Measurements from ENCODE around the gene SHISA9.

SHISA9 gene

GRCh38 chr16:12904329-12904671, 2.9 kb downstream of the SHISA9 start:
- Histone ChIP-seq H3K27me3 (replicated peaks; ENCODE audit: control insufficient read depth, insufficient read depth, low read length) (peaks cover 2% of the 10 kb centered on the region), H3K36me3 (ENCODE audit: control insufficient read depth, insufficient read depth, low read length) (no peaks in the 10 kb centered on the region), H3K4me3 (replicated peaks; ENCODE audit: low read depth, low read length) (no peak overlapping the region)
- TF ChIP-seq CTCF (IDR thresholded peaks at IDR 0.05; ENCODE audit: insufficient read depth, low read length, poor library complexity, severe bottlenecking), result no peak
- no peak for DNase-seq (ENCODE audit: extremely low read depth, insufficient read length)

GRCh38 chr16:12906271-12906670, 4.9 kb downstream of the SHISA9 start:
- Histone ChIP-seq H3K27me3 (replicated peaks; ENCODE audit: control insufficient read depth, insufficient read depth, low read length) (no peaks in the 10 kb centered on the region; the same call in none of the 2 replicates), H3K4me3 (replicated peaks; ENCODE audit: low read depth, low read length) (no peak overlapping the region), H3K36me3 (ENCODE audit: control insufficient read depth, insufficient read depth, low read length) (no peaks in the 10 kb centered on the region)
- DNase-seq (ENCODE audit: extremely low read depth, insufficient read length), result no peak
- no peak for TF ChIP-seq CTCF (IDR thresholded peaks at IDR 0.05; ENCODE audit: insufficient read depth, low read length, poor library complexity, severe bottlenecking)

GRCh38 chr16:12906765-12907516, 5.5 kb downstream of the SHISA9 start:
- H3K27me3 ChIP-seq (replicated peaks; ENCODE audit: control insufficient read depth, insufficient read depth, low read length), result no peaks in the 10 kb centered on the region; the same call in none of the 2 replicates
- DNase-seq (ENCODE audit: extremely low read depth, insufficient read length), result no peak
- H3K4me3 ChIP-seq (replicated peaks; ENCODE audit: low read depth, low read length), result no peak overlapping the region
- TF ChIP-seq CTCF (IDR thresholded peaks at IDR 0.05; ENCODE audit: insufficient read depth, low read length, poor library complexity, severe bottlenecking), result no peak
- H3K36me3 ChIP-seq (ENCODE audit: control insufficient read depth, insufficient read depth, low read length), result no peaks in the 10 kb centered on the region

- Histone ChIP-seq H3K27me3 (replicated peaks; ENCODE audit: control insufficient read depth, insufficient read depth, low read length) (no peaks in the 10 kb centered on the region; the same call in none of the 2 replicates), H3K4me3 (replicated peaks; ENCODE audit: low read depth, low read length) (no peak overlapping the region), H3K36me3 (ENCODE audit: control insufficient read depth, insufficient read depth, low read length) (no peaks in the 10 kb centered on the region)
- TF ChIP-seq CTCF (IDR thresholded peaks at IDR 0.05; ENCODE audit: insufficient read depth, low read length, poor library complexity, severe bottlenecking), result peak; percentile 37
- DNase-seq (ENCODE audit: extremely low read depth, insufficient read length), result no peak
These were observed 6.4 kb downstream of the SHISA9 start for GRCh38 chr16:12907670-12908233.

- no peak for TF ChIP-seq CTCF (IDR thresholded peaks at IDR 0.05; ENCODE audit: insufficient read depth, low read length, poor library complexity, severe bottlenecking)
- no peak for DNase-seq (ENCODE audit: extremely low read depth, insufficient read length)
- Histone ChIP-seq H3K36me3 (ENCODE audit: control insufficient read depth, insufficient read depth, low read length) (no peaks in the 10 kb centered on the region), H3K4me3 (replicated peaks; ENCODE audit: low read depth, low read length) (no peak overlapping the region), H3K27me3 (replicated peaks; ENCODE audit: control insufficient read depth, insufficient read depth, low read length) (no peaks in the 10 kb centered on the region; the same call in 1 of the 2 replicates)
These were observed 15.8 kb downstream of the SHISA9 start for GRCh38 chr16:12917246-12917645.

Measured in GM06990 (cell line).